Skeletal muscle tissue (tissue), 4 donors: Measurements from ENCODE around the gene GABRB1. TPM values are rescaled to one million over a fixed set of nuclear protein-coding genes. Genes with fewer than 3 reads are reported as not detected.

Experiments
- H3K27ac ChIP-seq: one replicate; pipeline ENCODE4 v1.7.0; 2013; ENCODE audit warnings: mild to moderate bottlenecking, low read depth, low read length, inconsistent platforms
- H3K27me3 ChIP-seq, 3 donors: one replicate each; pipeline ENCODE4 v1.7.0; 2013; ENCODE audit warnings: low read length in 3 of 3; ENCODE audit not compliant: control insufficient read depth in 3 of 3, insufficient read depth in 3 of 3
- H3K36me3 ChIP-seq, 3 donors: one replicate each; pipeline ENCODE4 v1.7.0; 2013; ENCODE audit warnings: low read length in 3 of 3; ENCODE audit not compliant: control insufficient read depth in 3 of 3, insufficient read depth in 3 of 3
- H3K4me1 ChIP-seq, 3 donors: one replicate each; pipeline ENCODE4 v1.7.0; 2013; ENCODE audit warnings: low read length in 3 of 3, mild to moderate bottlenecking in 3 of 3; ENCODE audit not compliant: control insufficient read depth in 3 of 3, insufficient read depth in 3 of 3
- H3K4me3 ChIP-seq, 3 donors: one replicate each; pipeline ENCODE4 v1.7.0; 2013; ENCODE audit warnings: low read length in 3 of 3
- H3K9ac ChIP-seq, 3 donors: one replicate each; pipeline ENCODE4 v1.7.0; 2013; ENCODE audit warnings: low read length in 3 of 3, mild to moderate bottlenecking in 3 of 3, moderate library complexity in 2 of 3, low read depth in 1 of 3
- H3K9me3 ChIP-seq, 3 donors: one replicate each; pipeline ENCODE4 v1.7.0; 2013; ENCODE audit warnings: low read length in 3 of 3; ENCODE audit not compliant: control insufficient read depth in 3 of 3
- total RNA-seq: library from RNA; depleted of rRNA; stranded (reverse); fragments of >200 nt; gene quantifications from one replicate; pipeline ENCODE4 v1.2.3, GENCODE V29; 2014
- donor health status: Osteomylitis.

GABRB1 gene
- total RNA-seq, 1 donor from 2014 or later: not detected

GRCh38 chr4:47418147-47418546 is 386.8 kb downstream of the GABRB1 start:
- Histone ChIP-seq H3K9ac (no peak overlapping the region), H3K9me3 (no peaks in the 10 kb centered on the region), H3K27ac (no peak overlapping the region), H3K4me3 (no peak overlapping the region), H3K36me3 (no peaks in the 10 kb centered on the region), H3K4me1 (no peaks in the 10 kb centered on the region), H3K27me3 (no peaks in the 10 kb centered on the region)

- H3K27me3 ChIP-seq: no peaks in the 10 kb centered on the region
- no peaks in the 10 kb centered on the region for H3K9me3 ChIP-seq
- H3K4me1 ChIP-seq: no peaks in the 10 kb centered on the region
- H3K4me3 ChIP-seq: no peak overlapping the region
- H3K9ac ChIP-seq: no peak overlapping the region
- no peaks in the 10 kb centered on the region for H3K36me3 ChIP-seq
- no peak overlapping the region for H3K27ac ChIP-seq
Measured at GRCh38 chr4:47419296-47419695, 387.9 kb downstream of the GABRB1 start.

- Histone ChIP-seq H3K36me3 (no peaks in the 10 kb centered on the region), H3K9me3 (no peaks in the 10 kb centered on the region), H3K4me3 (no peak overlapping the region), H3K9ac (no peak overlapping the region), H3K27ac (no peak overlapping the region), H3K27me3 (no peaks in the 10 kb centered on the region), H3K4me1 (no peaks in the 10 kb centered on the region)
Measured at GRCh38 chr4:47425628-47426027, 394.3 kb downstream of the GABRB1 start.

- H3K27me3 ChIP-seq: no peaks in the 10 kb centered on the region
- no peaks in the 10 kb centered on the region for H3K9me3 ChIP-seq
- H3K9ac ChIP-seq: no peak overlapping the region
- H3K4me1 ChIP-seq: no peaks in the 10 kb centered on the region
- no peaks in the 10 kb centered on the region for H3K36me3 ChIP-seq
- H3K27ac ChIP-seq: no peak overlapping the region
- H3K4me3 ChIP-seq: no peak overlapping the region
Measured at GRCh38 chr4:47427935-47428334, 396.6 kb downstream of the GABRB1 start.

- Histone ChIP-seq H3K27me3 (no peaks in the 10 kb centered on the region), H3K36me3 (no peaks in the 10 kb centered on the region), H3K9ac (no peak overlapping the region), H3K4me3 (no peak overlapping the region), H3K27ac (no peak overlapping the region), H3K9me3 (no peaks in the 10 kb centered on the region), H3K4me1 (no peaks in the 10 kb centered on the region)
Measured at GRCh38 chr4:47432749-47433148, 401.4 kb downstream of the GABRB1 start.

GRCh38 chr4:47434931-47435330 is 403.6 kb downstream of the GABRB1 start:
- no peak overlapping the region for H3K27ac ChIP-seq
- no peak overlapping the region for H3K4me3 ChIP-seq
- no peak overlapping the region for H3K9ac ChIP-seq
- H3K9me3 ChIP-seq: no peaks in the 10 kb centered on the region
- no peaks in the 10 kb centered on the region for H3K36me3 ChIP-seq
- no peaks in the 10 kb centered on the region for H3K4me1 ChIP-seq
- no peaks in the 10 kb centered on the region for H3K27me3 ChIP-seq

DNA sequence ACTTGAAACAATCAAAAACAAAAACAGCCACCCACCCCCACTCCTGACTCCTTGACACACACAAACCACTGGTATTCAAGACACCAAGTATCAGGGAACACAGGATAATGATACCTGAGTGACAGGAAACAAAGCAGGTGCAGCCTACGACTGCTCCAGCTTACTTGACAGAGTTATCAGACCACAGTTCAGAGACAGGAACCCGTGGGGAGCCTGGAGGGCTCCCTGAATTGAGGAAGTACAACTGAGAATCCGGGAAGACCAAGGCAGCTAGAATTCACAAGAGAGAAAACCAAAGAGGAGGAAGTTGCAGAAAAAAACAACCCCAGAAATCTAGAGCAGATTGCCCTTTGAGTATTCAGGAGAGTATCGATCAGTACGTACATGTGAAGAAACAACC is 411.6 kb downstream of the GABRB1 start:
- Histone ChIP-seq H3K9me3 (no peaks in the 10 kb centered on the region), H3K27ac (no peak overlapping the region), H3K4me1 (no peaks in the 10 kb centered on the region), H3K36me3 (no peaks in the 10 kb centered on the region), H3K9ac (no peak overlapping the region), H3K4me3 (no peak overlapping the region), H3K27me3 (no peaks in the 10 kb centered on the region)

GRCh38 chr4:47444031-47444430 is 412.7 kb downstream of the GABRB1 start:
- H3K27me3 ChIP-seq: no peaks in the 10 kb centered on the region
- no peaks in the 10 kb centered on the region for H3K4me1 ChIP-seq
- H3K4me3 ChIP-seq: no peak overlapping the region
- no peak overlapping the region for H3K9ac ChIP-seq
- no peaks in the 10 kb centered on the region for H3K9me3 ChIP-seq
- H3K36me3 ChIP-seq: no peaks in the 10 kb centered on the region
- H3K27ac ChIP-seq: no peak overlapping the region

- no peak overlapping the region for H3K9ac ChIP-seq
- H3K4me1 ChIP-seq: no peaks in the 10 kb centered on the region
- no peak overlapping the region for H3K4me3 ChIP-seq
- no peaks in the 10 kb centered on the region for H3K27me3 ChIP-seq
- peaks cover 4 to 17% (median 6%) of the 10 kb centered on the region in 3 donors for H3K36me3 ChIP-seq
- no peak overlapping the region for H3K27ac ChIP-seq
- H3K9me3 ChIP-seq: no peaks in the 10 kb centered on the region
Measured at GRCh38 chr4:47451657-47452056, 420.3 kb downstream of the GABRB1 start.

DNA sequence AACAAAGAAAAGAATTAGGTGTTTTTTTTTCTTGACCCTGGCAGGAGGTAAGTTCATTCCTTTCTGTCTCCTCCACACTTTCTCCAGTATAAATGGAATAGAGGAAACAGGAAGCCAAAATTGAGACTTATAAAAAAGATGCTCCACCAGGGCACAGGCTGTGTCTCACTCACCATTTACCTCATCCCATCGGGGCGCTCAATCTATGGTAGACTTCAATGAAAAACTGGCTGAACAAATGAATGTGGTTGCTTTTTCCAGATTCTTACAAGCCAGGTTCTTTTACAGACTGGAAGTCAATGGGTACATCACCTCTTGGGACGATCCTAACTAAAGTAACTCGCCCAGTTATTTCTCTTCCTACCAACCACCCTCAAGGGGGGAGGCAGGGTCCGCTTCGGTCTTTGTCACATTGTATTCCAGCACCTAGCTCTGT is 431.4 kb downstream of the GABRB1 start:
- H3K27me3 ChIP-seq: no peaks in the 10 kb centered on the region
- peak overlapping the region; percentile 72 to 84 (median 81) for H3K9ac ChIP-seq
- no peak overlapping the region for H3K27ac ChIP-seq
- peaks cover 0 to 2% (median 0%) of the 10 kb centered on the region in 3 donors for H3K36me3 ChIP-seq
- H3K9me3 ChIP-seq: no peaks in the 10 kb centered on the region
- peaks cover 0 to 4% (median 0%) of the 10 kb centered on the region in 3 donors for H3K4me1 ChIP-seq
- H3K4me3 ChIP-seq: peak overlapping the region; percentile 75 to 95 (median 79)
